ENCODE data around the gene BLOC1S5. TPM values are rescaled to one million over a fixed set of nuclear protein-coding genes. Genes with fewer than 3 reads are reported as not detected.

The BLOC1S5 gene
- total RNA-seq, 4 donors from 2014 or later, result 9.6 to 18.8 (median 14.9) TPM

DNA sequence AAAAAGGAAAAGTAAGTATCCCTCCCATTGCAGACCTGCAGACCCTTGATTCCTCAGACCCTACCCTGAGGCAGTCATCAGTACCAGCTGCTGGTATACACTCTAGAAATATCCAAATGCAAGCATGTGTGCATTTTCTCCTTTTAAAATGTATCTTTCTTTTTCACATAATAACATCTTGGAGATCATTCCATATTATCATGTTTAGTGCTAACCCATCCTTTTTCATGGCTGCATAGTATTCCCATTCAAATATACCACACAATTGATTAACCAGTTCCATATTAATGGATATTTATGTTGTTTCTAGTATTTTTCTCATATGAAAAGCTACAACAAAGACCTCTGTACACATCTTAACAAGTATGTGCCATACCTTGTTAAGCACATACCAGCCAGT is 70.8 kb downstream of the BLOC1S5 start:
- TF ChIP-seq, protein P1, sequence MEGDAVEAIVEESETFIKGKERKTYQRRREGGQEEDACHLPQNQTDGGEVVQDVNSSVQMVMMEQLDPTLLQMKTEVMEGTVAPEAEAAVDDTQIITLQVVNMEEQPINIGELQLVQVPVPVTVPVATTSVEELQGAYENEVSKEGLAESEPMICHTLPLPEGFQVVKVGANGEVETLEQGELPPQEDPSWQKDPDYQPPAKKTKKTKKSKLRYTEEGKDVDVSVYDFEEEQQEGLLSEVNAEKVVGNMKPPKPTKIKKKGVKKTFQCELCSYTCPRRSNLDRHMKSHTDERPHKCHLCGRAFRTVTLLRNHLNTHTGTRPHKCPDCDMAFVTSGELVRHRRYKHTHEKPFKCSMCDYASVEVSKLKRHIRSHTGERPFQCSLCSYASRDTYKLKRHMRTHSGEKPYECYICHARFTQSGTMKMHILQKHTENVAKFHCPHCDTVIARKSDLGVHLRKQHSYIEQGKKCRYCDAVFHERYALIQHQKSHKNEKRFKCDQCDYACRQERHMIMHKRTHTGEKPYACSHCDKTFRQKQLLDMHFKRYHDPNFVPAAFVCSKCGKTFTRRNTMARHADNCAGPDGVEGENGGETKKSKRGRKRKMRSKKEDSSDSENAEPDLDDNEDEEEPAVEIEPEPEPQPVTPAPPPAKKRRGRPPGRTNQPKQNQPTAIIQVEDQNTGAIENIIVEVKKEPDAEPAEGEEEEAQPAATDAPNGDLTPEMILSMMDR (IDR thresholded peaks at IDR 0.05; ENCODE audit: low read depth), result no peak

DNA sequence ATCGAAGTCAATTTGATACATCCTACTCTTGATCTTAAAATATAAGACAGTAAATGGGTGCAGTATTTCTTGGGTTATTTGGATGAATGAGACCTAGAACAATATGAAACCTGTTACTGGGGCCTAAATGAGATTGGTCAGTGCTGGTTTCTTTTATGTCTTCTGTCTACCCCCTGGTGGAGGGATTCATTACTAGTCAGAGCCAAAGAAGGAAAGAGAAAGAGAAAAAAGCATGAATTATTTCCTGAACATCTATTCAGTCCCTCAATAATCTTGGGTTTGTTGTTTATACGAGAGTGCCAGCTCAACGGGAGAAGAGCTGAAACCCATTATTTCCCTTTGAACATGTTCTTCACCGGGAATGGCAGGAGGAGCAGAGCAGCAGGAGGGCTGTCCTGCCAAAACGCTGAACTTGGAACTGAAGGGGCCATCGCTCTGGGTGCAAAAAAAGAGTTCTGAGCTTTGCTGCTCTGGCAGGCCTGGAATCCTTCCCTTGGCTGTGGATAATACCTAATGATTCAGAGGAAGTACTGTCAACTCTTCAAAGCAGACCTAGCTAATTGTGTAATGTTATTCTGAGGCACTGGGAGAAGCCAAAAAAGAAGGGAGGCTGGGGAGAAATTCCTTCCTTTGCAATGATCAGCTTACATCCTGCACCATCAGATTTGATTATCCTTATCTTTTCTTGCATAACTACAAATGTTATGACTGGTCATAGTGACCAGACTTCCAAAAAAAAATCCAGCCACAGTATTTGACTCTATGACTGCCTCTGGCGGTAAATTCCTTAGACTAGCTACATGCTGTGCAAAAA is 72.0 kb downstream of the BLOC1S5 start:
- TF ChIP-seq, protein P1 (IDR thresholded peaks at IDR 0.05; ENCODE audit: low read depth), result no peak

DNA sequence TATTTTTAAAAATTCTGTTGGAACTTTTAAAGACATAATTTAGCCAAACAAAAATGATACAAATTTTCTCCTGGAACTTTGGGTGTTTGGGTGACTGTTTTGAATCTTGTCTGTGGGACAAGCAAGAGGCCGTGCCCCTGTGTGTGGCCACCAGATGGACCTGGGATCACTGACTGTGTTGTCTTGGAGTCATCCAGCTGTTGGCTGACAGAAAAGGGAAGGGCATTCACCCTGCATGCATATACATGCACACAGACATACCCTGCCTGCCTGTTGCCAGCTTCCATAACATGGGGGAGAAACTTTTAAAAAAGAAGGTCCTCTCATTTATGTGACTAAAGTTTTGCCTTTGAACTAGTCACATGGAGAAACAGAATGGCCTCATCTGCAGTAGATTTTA is 72.7 kb downstream of the BLOC1S5 start:
- TF ChIP-seq, protein P1 (IDR thresholded peaks at IDR 0.05; ENCODE audit: low read depth), result no peak

DNA sequence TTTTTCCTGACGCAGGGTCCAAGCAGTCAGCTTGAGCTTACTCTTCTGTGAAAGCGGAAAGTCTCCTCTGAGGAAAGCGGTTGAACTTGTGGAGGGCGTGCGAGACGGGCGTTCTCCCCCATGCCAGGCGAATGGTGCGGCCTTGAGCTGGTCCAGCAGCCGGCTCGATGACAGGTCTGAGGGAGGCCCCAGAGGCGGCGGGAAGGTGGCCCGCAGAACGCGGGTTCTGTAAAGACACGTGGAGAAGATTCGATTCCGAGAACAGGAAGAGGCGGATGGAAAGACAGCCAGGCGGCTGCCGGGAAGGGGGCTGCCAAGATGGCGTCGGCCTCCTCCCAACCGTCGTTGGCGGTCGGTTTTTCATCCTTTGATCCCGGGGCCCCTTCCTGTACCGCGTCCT is 78.0 kb downstream of the BLOC1S5 start:
- TF ChIP-seq, protein P1 (IDR thresholded peaks at IDR 0.05; ENCODE audit: low read depth), result no peak

DNA sequence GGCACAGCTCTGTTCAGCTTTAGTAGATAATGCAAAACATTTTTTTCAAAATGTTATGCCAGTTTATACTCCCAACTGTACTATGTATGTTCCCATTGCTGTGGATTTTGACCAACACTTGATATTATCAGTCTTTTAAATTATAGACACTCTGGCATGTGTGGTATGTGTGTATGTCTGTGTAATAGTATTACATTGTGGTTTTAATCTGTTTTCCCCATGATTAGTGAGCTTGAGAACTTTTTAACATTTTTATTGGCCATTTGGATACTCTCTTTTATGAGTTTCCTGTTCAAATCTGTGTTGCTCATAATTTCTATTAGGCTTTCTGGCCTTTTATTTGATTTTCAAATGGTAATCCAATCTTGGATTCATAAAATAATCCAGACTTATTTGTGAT is 84.4 kb downstream of the BLOC1S5 start:
- TF ChIP-seq, protein P1 (IDR thresholded peaks at IDR 0.05; ENCODE audit: low read depth), result no peak

DNA sequence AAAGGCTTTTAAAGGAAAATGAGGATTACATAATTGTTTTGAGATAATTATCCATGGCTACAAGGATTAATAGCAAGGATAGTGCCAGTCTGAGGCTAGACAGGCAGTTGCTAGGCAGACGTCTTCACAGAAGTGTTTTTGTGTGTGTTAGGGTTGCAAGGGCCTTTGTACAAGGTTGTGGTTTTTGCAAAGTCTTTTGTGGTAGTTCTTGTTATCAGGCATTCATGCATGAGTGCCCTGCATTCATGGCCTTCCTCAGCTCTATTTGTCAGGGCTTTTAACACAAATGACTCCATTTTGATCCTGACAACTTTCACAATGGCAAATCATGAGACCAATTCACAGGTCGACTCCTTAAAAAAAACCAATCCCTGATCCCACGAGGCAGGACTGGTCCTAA is 85.5 kb downstream of the BLOC1S5 start:
- TF ChIP-seq, protein P1 (IDR thresholded peaks at IDR 0.05; ENCODE audit: low read depth), result no peak

DNA sequence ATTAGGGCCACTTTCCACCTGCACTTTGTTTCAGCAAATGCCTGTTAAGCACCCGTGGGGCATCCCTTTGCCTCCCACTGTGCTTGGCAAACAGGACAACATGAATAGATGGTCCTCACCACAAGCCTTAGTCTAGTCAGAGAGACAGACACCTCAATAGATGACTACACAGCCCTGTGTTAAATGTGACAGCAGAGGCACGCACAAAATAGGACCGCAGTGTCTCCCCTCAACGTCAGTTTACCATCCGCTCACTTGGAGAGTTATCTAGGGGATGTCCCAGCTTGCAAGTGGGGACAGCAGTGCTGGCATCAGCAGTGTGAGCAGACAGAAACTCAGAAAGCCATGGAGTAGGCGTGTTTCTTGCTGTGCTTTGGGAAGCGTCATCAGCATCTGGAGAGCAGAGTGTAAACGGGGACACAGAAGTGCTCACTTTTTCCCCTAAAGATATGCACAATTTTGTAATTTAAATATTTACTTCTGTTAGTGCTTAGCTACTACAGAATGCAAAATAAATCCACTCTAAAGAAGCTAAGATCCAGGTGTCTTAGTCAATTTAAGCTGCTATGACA is 87.6 kb downstream of the BLOC1S5 start:
- TF ChIP-seq, protein P1 (IDR thresholded peaks at IDR 0.05; ENCODE audit: low read depth), result no peak

Measured in subcutaneous adipose tissue (tissue), 4 donors.